Stimulated activated CD4-positive, alpha-beta T cell treated with anti-CD3 and anti-CD28 coated beads, Interleukin-4, amount 100 ng/mL, for 1 hour (primary cell): ENCODE data around the gene TMEM164.

ENCODE experiments used
- DNase-seq: peaks from one replicate; pipeline ENCODE4 v3.0.0-alpha.2; 2020

TMEM164 gene

DNA sequence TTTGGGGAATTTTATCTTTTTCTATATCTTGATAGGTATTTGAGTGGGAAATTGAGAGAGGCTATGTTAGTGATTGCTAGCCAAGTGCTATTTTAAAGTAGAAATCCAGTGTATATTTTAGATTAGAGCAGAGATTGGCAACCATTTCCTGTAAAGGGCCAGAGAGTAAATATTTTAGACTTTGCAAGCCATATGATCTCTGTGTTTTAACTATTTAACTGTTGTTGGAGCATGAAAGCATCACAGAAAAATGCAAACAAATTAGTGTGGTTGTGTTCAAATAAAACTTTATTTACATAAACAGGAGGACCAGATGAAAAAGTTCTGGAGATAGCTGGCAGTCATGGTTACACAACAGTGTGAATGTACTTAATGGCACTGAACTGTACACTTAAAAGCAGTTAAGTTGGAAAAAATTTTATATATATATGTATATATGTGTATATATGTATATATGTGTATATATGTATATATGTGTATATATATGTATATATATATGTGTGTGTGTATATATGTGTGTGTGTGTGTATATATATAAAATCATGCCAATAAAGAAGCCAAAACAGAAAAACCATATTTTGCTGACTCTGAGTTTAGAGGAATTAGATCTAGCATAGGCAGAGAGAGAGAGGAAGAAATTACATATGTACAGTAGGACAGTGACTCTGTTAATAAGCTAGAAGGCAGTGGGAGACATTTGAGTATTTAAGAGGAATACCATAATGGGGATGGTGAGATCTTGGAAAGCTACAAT, 83.4 kb downstream of the TMEM164 start:
- DNase-seq: no peak

DNA sequence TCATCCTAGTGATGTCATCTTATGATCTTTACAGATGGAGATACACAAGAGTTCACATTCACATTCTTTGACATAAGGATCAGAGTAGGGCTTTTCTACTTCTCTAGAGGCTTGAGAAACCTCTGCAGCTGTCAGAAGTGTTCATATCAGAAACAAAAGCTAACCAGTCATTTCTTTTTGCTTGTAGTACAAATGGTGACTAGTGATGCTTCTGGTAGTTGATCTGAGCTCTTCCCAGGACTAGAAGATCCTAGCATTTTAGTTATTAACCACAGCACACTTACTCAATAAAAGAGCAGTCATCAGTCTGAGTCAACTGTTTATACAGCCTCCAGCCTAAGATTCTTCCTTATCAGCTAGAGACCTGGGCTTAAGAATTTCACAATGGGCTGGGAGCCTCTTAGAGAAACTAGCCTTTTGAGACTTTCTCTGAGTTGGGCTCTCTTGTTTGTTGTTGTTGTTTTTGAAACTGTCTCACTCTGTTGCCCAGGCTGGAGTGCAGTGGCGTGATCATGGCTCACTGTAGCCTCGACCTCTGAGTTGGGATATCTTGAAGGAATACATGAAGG, 84.1 kb downstream of the TMEM164 start:
- DNase-seq: no peak

GRCh38 chrX:110087485-110088356, 84.8 kb downstream of the TMEM164 start:
- no peak for DNase-seq

DNA sequence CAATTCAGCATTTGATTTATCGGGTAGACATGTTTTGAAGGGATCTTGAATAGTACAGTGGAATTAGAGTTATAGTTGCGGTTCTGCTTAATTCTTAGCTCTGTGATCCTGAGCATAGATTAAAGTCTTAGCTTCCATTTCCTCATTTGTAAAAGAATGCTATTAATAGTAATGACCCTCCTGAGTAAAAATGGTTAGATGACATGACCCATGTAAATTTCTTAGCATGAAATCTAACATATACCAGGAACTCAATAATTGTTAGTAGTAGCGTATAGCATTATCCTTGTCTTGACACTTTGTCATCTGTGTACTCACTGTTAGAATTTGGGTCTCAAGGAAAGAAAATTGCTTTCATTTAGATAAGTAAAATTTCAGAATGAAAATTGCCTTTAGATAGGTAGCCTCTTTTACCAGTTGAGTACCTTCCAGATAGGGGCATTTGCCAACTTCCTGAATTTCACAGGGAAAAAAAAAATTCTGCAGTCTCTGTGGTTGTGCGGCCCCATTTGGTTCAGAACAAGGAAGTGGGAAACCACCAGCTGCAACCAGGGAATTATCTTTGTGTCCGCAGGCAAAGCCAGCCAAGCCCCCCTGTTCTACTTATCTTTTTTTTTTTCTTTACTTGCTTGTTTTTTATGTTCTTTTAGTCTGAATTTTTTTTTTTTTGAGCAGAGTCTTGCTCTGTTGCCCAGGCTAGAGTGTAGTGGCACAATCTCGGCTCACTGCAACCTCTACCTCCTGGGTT, 86.9 kb downstream of the TMEM164 start:
- no peak for DNase-seq

DNA sequence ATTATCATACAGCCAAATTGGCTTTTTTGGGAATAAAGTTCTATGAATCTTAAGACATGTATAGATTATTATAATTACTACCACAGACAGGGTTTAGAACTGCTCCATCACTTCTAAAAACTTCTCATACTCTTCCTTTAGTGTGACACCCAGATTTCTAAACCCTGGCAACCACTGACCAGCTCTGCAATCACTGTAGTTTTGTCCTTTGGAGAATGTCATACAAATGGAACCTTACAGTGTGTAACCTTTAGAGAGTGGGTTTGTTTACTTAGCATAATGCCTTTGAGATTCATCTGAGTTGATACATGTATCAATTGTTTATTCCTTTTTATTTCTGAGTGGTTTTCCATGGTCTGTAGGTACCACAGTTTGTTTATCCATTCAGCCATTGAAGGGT, 95.0 kb downstream of the TMEM164 start:
- DNase-seq: no peak

DNA sequence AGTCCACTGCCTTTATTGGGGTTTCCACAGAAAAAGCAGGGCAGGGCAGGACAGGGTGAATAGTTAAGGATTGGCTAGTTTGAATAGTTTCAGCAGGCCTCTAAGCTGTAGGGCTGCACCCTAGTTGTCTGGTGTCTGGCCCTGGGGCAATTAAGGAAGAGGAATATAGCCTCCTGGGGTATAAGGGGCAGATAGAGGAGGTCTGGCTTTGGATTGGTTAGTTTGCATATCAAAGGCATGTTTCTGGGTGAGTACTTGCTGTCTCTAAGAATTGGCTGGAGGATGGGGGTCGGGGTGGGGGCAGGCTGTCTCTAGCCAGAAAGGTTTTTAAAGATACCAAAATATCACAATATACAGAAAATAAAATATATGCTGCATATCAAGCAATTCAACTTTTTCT, 100.4 kb downstream of the TMEM164 start:
- DNase-seq: no peak

GRCh38 chrX:110104078-110104477, 101.2 kb downstream of the TMEM164 start:
- DNase-seq: no peak

- no peak for DNase-seq
Measured at GRCh38 chrX:110108381-110108821, 105.5 kb downstream of the TMEM164 start.

DNA sequence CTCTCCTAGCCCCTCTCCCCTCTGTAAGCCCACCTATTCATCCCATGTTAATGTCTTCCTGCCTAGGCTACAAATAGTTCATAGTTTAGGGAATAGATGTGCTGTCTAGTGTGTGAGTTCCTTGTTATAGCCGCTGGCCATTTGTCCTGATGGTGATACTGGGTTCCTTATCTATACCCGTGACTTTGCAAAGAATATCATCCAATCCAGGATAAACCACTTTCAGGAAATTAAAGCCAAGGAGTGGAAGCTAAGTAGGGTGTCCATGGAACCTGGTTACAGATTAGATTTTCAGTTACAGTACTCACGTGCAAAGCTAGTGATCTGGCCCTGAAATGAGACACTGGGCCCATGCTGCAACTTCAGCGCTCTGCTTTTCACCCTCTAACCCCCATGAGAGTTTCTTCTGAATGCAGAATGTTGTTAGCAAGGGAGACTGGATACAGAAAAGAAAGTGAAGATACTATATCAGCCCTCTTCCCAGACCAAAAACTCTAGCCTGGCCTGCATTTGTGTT, 111.4 kb downstream of the TMEM164 start:
- DNase-seq: no peak

DNA sequence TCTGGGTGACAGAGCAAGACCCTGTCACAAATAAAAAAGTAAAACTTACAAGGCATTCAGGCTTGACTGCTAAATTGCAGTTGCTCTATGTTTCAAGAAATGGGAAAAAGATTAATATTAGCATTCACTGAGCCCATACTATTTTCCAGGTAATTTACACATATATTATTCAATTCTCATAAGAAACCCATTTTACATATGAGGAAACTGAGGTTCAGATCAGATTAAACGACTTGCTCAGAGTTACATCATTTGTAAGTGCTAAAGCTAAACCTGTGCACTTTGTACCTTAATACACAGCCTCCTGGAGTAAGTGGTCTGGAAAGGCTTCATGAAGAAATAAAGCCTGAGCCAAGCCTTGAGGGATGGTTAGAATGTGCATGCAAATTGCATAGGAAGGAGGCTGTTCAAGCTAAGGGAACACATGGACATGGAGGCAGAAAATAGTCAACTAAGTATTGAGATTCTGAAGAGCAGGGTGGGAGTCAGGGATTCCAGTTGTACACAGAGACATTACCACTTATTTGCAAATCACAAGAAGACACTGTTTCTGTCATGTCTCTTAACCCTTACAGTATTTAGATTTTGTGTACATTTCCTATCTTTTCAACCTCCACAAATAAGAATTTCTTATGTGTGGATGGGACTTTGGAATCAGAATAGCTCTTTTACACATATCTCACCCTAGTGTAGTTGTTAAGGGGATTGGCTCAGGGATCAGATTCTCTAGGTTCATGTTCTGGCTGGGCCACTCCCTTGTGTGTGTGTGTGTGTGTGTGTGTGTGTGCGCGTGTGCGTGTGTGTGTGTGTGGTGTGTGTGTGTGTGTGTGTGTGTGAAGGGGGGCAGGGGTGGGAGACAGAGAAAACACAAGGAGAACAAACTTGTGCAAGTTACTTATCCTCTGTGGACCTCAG, 113.4 kb downstream of the TMEM164 start:
- no peak for DNase-seq

- no peak for DNase-seq
Measured at GRCh38 chrX:110118530-110118929, 115.6 kb downstream of the TMEM164 start.

DNA sequence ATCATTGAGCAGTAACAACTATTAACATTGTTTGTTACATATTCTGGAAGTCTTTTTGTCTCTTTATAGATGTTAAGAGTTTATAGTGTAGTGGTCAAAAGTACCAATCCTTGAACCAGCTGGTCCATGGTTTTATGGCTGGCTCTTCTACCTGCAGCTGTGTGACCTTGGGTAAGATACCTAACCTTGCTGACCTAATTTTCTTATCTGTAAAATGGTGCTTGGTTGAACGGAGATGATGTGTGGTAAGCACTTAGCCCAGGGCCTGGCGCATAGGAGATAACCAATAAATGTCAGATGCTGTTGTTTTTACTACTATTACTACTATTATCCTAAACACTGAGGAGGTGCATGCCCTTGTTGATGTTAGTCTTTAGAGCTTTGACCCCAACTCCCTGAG, 116.6 kb downstream of the TMEM164 start:
- no peak for DNase-seq

DNA sequence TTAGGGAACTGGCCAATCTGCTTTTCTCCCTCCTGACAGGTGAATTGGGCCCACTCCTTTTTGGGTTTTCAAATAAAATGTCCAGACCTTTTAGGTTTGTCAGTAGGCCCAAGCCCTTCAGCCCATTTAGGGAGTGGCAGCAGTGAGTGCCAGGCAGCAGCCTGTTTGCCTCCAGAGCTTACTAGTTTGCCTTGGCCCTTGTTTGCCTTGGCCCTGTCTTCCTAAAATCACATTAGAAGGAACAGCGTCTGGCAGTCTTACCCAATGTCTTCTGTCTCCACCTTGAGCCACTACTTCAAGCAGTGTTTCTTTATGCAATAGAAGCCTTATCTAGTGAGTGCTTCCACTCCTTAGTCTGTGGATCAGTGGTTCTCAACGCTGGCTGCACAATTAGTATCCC, 117.1 kb downstream of the TMEM164 start:
- DNase-seq: no peak

- DNase-seq: no peak
Measured at GRCh38 chrX:110123331-110123782, 120.4 kb downstream of the TMEM164 start.

GRCh38 chrX:110125446-110126162, 122.7 kb downstream of the TMEM164 start:
- no peak for DNase-seq

GRCh38 chrX:110131031-110131430, 128.1 kb downstream of the TMEM164 start:
- no peak for DNase-seq

DNA sequence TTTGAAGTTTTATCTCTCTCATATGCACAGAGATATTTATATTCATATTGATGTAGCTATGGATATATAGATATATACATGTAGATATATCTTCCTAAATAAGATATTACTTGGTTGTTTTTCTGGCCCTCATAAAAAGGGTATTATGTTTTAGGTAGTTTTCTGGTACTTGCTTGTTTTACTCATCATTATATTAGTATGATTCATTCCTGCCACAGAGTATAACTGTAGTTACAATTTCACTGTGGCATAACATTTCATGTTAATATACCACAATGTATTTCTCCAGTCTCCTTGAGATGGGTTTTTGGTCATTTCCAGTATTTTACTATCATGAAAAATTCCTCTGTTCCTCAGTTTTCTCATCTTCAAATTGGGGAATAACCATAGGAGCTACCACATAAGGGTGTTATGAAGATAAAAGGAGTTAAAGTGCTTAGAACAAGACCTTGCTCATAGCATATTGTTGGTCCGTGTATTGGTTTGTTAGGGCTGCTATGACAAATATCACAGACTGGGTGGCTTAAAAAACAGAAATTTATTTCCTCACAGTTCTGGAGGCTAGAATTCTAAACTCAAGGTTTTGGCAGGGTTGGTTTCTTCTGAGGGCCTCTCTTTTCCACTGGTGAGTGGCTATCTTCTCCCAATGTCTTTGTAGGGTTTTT, 129.7 kb downstream of the TMEM164 start:
- no peak for DNase-seq

GRCh38 chrX:110133735-110134370, 130.9 kb downstream of the TMEM164 start:
- no peak for DNase-seq

GRCh38 chrX:110135618-110136017, 132.7 kb downstream of the TMEM164 start:
- no peak for DNase-seq

- no peak for DNase-seq
Measured at GRCh38 chrX:110136136-110136535, 133.2 kb downstream of the TMEM164 start.
